Measurements from ENCODE around the gene MADD. TPM values are rescaled to one million over a fixed set of nuclear protein-coding genes. Genes with fewer than 3 reads are reported as not detected.

MADD gene
- total RNA-seq, 1 donor from 2014 or later, result 67.2 TPM

GRCh38 chr11:47288066-47288465, 18.1 kb downstream of the MADD start:
- no peak for DNase-seq (ENCODE audit: extremely low spot score, unreplicated experiment)
- Mint-ChIP-seq H3K27ac (ENCODE audit: unreplicated experiment) (no peak overlapping the region), H3K27me3 (ENCODE audit: unreplicated experiment) (no peaks in the 10 kb centered on the region), H3K36me3 (ENCODE audit: unreplicated experiment) (peaks cover 69% of the 10 kb centered on the region), H3K4me1 (ENCODE audit: unreplicated experiment) (no peaks in the 10 kb centered on the region), H3K4me3 (ENCODE audit: unreplicated experiment) (no peak overlapping the region), H3K9me3 (ENCODE audit: unreplicated experiment) (no peaks in the 10 kb centered on the region)
- no peak for TF ChIP-seq CTCF (IDR thresholded peaks at IDR 0.05)

DNA sequence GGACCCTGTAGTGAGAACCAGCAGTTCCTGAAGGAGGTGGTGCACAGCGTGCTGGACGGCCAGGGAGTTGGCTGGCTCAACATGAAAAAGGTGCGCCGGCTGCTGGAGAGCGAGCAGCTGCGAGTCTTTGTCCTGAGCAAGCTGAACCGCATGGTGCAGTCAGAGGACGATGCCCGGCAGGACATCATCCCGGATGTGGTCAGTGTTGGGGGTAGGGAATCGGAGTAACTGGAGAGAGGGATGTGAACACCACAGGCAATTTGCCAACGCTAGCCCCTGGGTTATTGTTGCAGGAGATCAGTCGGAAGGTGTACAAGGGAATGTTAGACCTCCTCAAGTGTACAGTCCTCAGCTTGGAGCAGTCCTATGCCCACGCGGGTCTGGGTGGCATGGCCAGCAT, 19.9 kb downstream of the MADD start:
- no peak overlapping the region for H3K27ac Mint-ChIP-seq (ENCODE audit: unreplicated experiment)
- no peak for DNase-seq (ENCODE audit: extremely low spot score, unreplicated experiment)
- H3K27me3 Mint-ChIP-seq (ENCODE audit: unreplicated experiment), result no peaks in the 10 kb centered on the region
- H3K9me3 Mint-ChIP-seq (ENCODE audit: unreplicated experiment), result no peaks in the 10 kb centered on the region
- no peaks in the 10 kb centered on the region for H3K4me1 Mint-ChIP-seq (ENCODE audit: unreplicated experiment)
- no peak overlapping the region for H3K4me3 Mint-ChIP-seq (ENCODE audit: unreplicated experiment)
- no peak for TF ChIP-seq CTCF (IDR thresholded peaks at IDR 0.05)
- peaks cover 61% of the 10 kb centered on the region for H3K36me3 Mint-ChIP-seq (ENCODE audit: unreplicated experiment)

- no peaks in the 10 kb centered on the region for H3K27me3 Mint-ChIP-seq (ENCODE audit: unreplicated experiment)
- no peak overlapping the region for H3K27ac Mint-ChIP-seq (ENCODE audit: unreplicated experiment)
- H3K36me3 Mint-ChIP-seq (ENCODE audit: unreplicated experiment), result peaks cover 60% of the 10 kb centered on the region
- peaks cover 6% of the 10 kb centered on the region for H3K9me3 Mint-ChIP-seq (ENCODE audit: unreplicated experiment)
- no peaks in the 10 kb centered on the region for H3K4me1 Mint-ChIP-seq (ENCODE audit: unreplicated experiment)
- no peak for TF ChIP-seq CTCF (IDR thresholded peaks at IDR 0.05)
- H3K4me3 Mint-ChIP-seq (ENCODE audit: unreplicated experiment), result no peak overlapping the region
- DNase-seq (ENCODE audit: extremely low spot score, unreplicated experiment), result no peak
Measured at GRCh38 chr11:47295385-47295784, 25.5 kb downstream of the MADD start.

GRCh38 chr11:47296045-47296444, 26.1 kb downstream of the MADD start:
- no peak for TF ChIP-seq CTCF (IDR thresholded peaks at IDR 0.05)
- Mint-ChIP-seq H3K9me3 (ENCODE audit: unreplicated experiment) (peaks cover 6% of the 10 kb centered on the region), H3K36me3 (ENCODE audit: unreplicated experiment) (peaks cover 60% of the 10 kb centered on the region), H3K27ac (ENCODE audit: unreplicated experiment) (no peak overlapping the region), H3K4me1 (ENCODE audit: unreplicated experiment) (no peaks in the 10 kb centered on the region), H3K27me3 (ENCODE audit: unreplicated experiment) (no peaks in the 10 kb centered on the region), H3K4me3 (ENCODE audit: unreplicated experiment) (no peak overlapping the region)
- DNase-seq (ENCODE audit: extremely low spot score, unreplicated experiment), result no peak

DNA sequence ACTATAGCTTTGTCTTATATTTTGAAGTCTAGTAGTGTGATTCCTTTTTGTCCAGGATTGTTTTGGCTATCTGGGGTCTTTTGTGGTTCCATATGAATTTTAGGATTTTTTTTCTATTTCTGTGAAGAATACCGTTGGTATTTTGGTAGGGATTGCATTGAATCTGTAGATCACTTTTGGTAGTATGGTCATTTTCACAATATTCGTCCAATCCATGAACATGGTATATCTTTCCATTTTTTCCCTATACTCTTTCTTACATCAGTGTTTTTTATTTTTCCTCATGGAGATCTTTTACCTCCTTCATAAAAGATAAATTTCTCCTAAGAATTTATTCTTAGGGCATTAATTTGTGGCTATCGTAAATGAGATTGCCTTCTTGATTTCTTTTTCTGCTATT, 29.1 kb downstream of the MADD start:
- no peaks in the 10 kb centered on the region for H3K4me1 Mint-ChIP-seq (ENCODE audit: unreplicated experiment)
- no peak overlapping the region for H3K4me3 Mint-ChIP-seq (ENCODE audit: unreplicated experiment)
- no peaks in the 10 kb centered on the region for H3K27me3 Mint-ChIP-seq (ENCODE audit: unreplicated experiment)

More for the DNA sequence above, 29.1 kb downstream of the MADD start:
- H3K9me3 Mint-ChIP-seq (ENCODE audit: unreplicated experiment), result peaks cover 13% of the 10 kb centered on the region
- TF ChIP-seq CTCF (IDR thresholded peaks at IDR 0.05), result no peak
- H3K36me3 Mint-ChIP-seq (ENCODE audit: unreplicated experiment), result peaks cover 74% of the 10 kb centered on the region
- DNase-seq (ENCODE audit: extremely low spot score, unreplicated experiment), result no peak
- no peak overlapping the region for H3K27ac Mint-ChIP-seq (ENCODE audit: unreplicated experiment)
